Type B pancreatic cell (in vitro differentiated cells): ENCODE data around the gene NPHS1. TPM values are rescaled to one million over a fixed set of nuclear protein-coding genes. Genes with fewer than 3 reads are reported as not detected.
A peak's percentile ranks its signal among the peaks of the same experiment; 100 is the strongest.

Experiments used
- DNase-seq: peaks from one replicate; pipeline ENCODE4 v3.0.0; 2021; ENCODE audit warnings: mixed read lengths; ENCODE audit not compliant: unreplicated experiment; ENCODE audit errors: extremely low spot score
- H3K27ac Mint-ChIP-seq: 2 replicates; pipeline ENCODE4 v1.8.0; 2021; ENCODE audit warnings: mild to moderate bottlenecking, mixed read lengths
- H3K27me3 Mint-ChIP-seq: 2 replicates; pipeline ENCODE4 v1.8.0; 2021; ENCODE audit warnings: mixed read lengths
- H3K36me3 Mint-ChIP-seq: 2 replicates; pipeline ENCODE4 v1.8.0; 2021; ENCODE audit warnings: mixed read lengths
- H3K4me1 Mint-ChIP-seq: one replicate; pipeline ENCODE4 v1.8.0; 2021; ENCODE audit warnings: mixed read lengths; ENCODE audit not compliant: unreplicated experiment
- H3K4me3 Mint-ChIP-seq: 2 replicates; pipeline ENCODE4 v1.8.0; 2021; ENCODE audit warnings: mild to moderate bottlenecking, mixed read lengths
- H3K9me3 Mint-ChIP-seq: 2 replicates; pipeline ENCODE4 v1.8.0; 2021; ENCODE audit warnings: mixed read lengths
- long read RNA-seq: library from polyadenylated mRNA; unstranded; transcript quantifications from one replicate; pipeline ENCODE4 v2.0.0, GENCODE V29; 2020
- total RNA-seq: library from RNA; stranded (reverse); gene quantifications from 2 replicates; pipeline ENCODE4 v1.2.1, GENCODE V29; 2021; ENCODE audit warnings: low replicate concordance
- TF ChIP-seq, protein P1 (sequence below): fragments of 200-600 bp; sonication (generic); conservative IDR thresholded peaks from 2 replicates; pipeline ENCODE4 v1.5.0; 2021; ENCODE audit warnings: antibody characterized with exemption, mild to moderate bottlenecking

Gene NPHS1
- total RNA-seq, result 1.9 TPM in 2 replicates
- long read RNA-seq, partial matches to known transcripts, result 0 of 2 reads
- long read RNA-seq, other reads (novel, unspliced or antisense), result 2 of 2 reads

- Mint-ChIP-seq H3K27ac (no peak within 1 kb of the TSS), H3K4me3 (no peak within 1 kb of the TSS), H3K9me3 (no peaks in the 10 kb centered on the region), H3K27me3 (peaks cover 74% of the 10 kb centered on the region), H3K4me1 (peaks cover 12% of the 10 kb centered on the region), H3K36me3 (no peaks in the 10 kb centered on the region)
- no peak for DNase-seq
- TF ChIP-seq, protein P1, sequence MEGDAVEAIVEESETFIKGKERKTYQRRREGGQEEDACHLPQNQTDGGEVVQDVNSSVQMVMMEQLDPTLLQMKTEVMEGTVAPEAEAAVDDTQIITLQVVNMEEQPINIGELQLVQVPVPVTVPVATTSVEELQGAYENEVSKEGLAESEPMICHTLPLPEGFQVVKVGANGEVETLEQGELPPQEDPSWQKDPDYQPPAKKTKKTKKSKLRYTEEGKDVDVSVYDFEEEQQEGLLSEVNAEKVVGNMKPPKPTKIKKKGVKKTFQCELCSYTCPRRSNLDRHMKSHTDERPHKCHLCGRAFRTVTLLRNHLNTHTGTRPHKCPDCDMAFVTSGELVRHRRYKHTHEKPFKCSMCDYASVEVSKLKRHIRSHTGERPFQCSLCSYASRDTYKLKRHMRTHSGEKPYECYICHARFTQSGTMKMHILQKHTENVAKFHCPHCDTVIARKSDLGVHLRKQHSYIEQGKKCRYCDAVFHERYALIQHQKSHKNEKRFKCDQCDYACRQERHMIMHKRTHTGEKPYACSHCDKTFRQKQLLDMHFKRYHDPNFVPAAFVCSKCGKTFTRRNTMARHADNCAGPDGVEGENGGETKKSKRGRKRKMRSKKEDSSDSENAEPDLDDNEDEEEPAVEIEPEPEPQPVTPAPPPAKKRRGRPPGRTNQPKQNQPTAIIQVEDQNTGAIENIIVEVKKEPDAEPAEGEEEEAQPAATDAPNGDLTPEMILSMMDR, result no peak
Observed at GRCh38 chr19:35852029-35852780, at the start of gene NPHS1. Gene NPHS1, minus strand, starts transcription at chr19:35852504. Its CDS starts 667 bp downstream, at chr19:35851837.

DNA sequence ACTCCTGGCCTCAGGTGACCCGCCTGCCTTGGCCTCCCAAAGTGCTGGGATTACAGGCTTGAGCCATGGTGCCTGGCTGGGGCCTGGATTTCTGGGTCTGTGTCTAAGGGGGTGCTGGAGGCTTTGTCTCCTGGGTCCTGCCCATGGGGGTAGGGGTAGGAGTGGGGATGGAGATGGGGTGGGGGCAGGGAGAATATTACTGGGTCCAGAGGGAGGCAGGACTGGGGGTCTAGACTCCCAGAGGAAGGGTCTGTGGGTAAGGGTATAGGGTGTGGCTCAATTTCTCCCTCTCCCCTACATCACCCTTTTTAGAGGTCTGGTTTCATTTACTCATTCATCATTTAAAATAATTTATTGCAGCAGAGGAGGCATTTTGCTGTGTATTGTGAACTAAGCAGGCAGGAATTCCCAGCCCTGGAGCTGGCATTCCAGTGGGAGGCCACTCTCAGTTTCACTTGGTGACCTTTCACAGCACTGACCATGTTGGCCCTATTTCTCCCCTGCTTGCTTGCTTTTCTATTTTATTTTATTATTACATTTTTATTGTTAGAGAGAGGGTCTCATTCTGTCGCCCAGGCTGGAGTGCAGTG lies 48.8 kb upstream of the NPHS1 start:
- H3K9me3 Mint-ChIP-seq, result no peaks in the 10 kb centered on the region

GRCh38 chr19:35899547-35900214 lies 47.4 kb upstream of the NPHS1 start:
- peaks cover 22% of the 10 kb centered on the region for H3K27me3 Mint-ChIP-seq
- no peaks in the 10 kb centered on the region for H3K9me3 Mint-ChIP-seq
- H3K4me3 Mint-ChIP-seq, result peak overlapping the region; percentile 97
- H3K36me3 Mint-ChIP-seq, result no peaks in the 10 kb centered on the region
- H3K4me1 Mint-ChIP-seq, result peaks cover 12% of the 10 kb centered on the region
- TF ChIP-seq, protein P1, result no peak
- peak overlapping the region; percentile 95 for H3K27ac Mint-ChIP-seq
- peak; percentile 81 for DNase-seq

More for the DNA sequence above, 48.8 kb upstream of the NPHS1 start:
- peak overlapping the region; percentile 95 for H3K27ac Mint-ChIP-seq
- peaks cover 17% of the 10 kb centered on the region for H3K4me1 Mint-ChIP-seq
- DNase-seq, result no peak
- H3K36me3 Mint-ChIP-seq, result no peaks in the 10 kb centered on the region
- TF ChIP-seq, protein P1, result no peak
- H3K4me3 Mint-ChIP-seq, result peak overlapping the region; percentile 97
- peaks cover 22% of the 10 kb centered on the region for H3K27me3 Mint-ChIP-seq

- peak overlapping the region; percentile 87 for H3K27ac Mint-ChIP-seq
- H3K36me3 Mint-ChIP-seq, result no peaks in the 10 kb centered on the region
- no peaks in the 10 kb centered on the region for H3K9me3 Mint-ChIP-seq
- peaks cover 11% of the 10 kb centered on the region for H3K4me1 Mint-ChIP-seq
- peak overlapping the region; percentile 97 for H3K4me3 Mint-ChIP-seq
- TF ChIP-seq, protein P1, result no peak
- H3K27me3 Mint-ChIP-seq, result peaks cover 14% of the 10 kb centered on the region
- no peak for DNase-seq
Observed at GRCh38 chr19:35898499-35898809, 46.1 kb upstream of the NPHS1 start.

GRCh38 chr19:35897706-35898451 lies 45.6 kb upstream of the NPHS1 start:
- Mint-ChIP-seq H3K4me3 (peak overlapping the region; percentile 72), H3K36me3 (no peaks in the 10 kb centered on the region), H3K4me1 (peaks cover 7% of the 10 kb centered on the region)

More at GRCh38 chr19:35897706-35898451, 45.6 kb upstream of the NPHS1 start:
- H3K27me3 Mint-ChIP-seq, result peaks cover 9% of the 10 kb centered on the region
- H3K27ac Mint-ChIP-seq, result peak overlapping the region; percentile 26
- TF ChIP-seq, protein P1, result no peak
- DNase-seq, result no peak
- no peaks in the 10 kb centered on the region for H3K9me3 Mint-ChIP-seq
